Measurements from ENCODE around the gene GPD1.

GPD1 gene

GRCh38 chr12:50102131-50102531 is 1.7 kb upstream of the GPD1 start:
- no peaks in the 10 kb centered on the region for H4K20me1 ChIP-seq (ENCODE audit: insufficient read depth, low read length, poor library complexity, severe bottlenecking)
- no peak overlapping the region for H3K4me3 ChIP-seq (ENCODE audit: low read length, poor library complexity, severe bottlenecking)
- TF ChIP-seq CTCF (conservative IDR thresholded peaks at IDR 0.05; ENCODE audit: low read length) (no peak), EZH2phosphoT487 (IDR thresholded peaks at IDR 0.05; ENCODE audit: borderline replicate concordance) (no peak)
- no peak overlapping the region for H2AFZ ChIP-seq (ENCODE audit: low read length)
- H3K9me3 ChIP-seq (ENCODE audit: insufficient read depth, low read depth, low read length): no peaks in the 10 kb centered on the region
- no peak overlapping the region for H3K4me2 ChIP-seq (ENCODE audit: low read depth, low read length, poor library complexity, severe bottlenecking)
- H3K9me2 ChIP-seq (replicated peaks; ENCODE audit: low read depth, low read length): no peaks in the 10 kb centered on the region
- H3K36me3 ChIP-seq (ENCODE audit: insufficient read depth, low read length): peaks cover 38% of the 10 kb centered on the region; the same call in 1 of the 2 replicates
- no peaks in the 10 kb centered on the region for H3K4me1 ChIP-seq (ENCODE audit: insufficient read depth, low read length, poor library complexity, severe bottlenecking)
- H3K79me2 ChIP-seq (ENCODE audit: insufficient read depth, low read length): no peaks in the 10 kb centered on the region
- H3K9ac ChIP-seq (ENCODE audit: low read depth, low read length, poor library complexity, severe bottlenecking): no peak overlapping the region
- H3F3A ChIP-seq (ENCODE audit: low read depth): no peaks in the 10 kb centered on the region
- H3K27me3 ChIP-seq (ENCODE audit: insufficient read depth, low read length, poor library complexity, severe bottlenecking): no peaks in the 10 kb centered on the region

GRCh38 chr12:50102646-50103309 is 1.0 kb upstream of the GPD1 start:
- Histone ChIP-seq H3K4me3 (ENCODE audit: low read length, poor library complexity, severe bottlenecking) (no peak overlapping the region), H4K20me1 (ENCODE audit: insufficient read depth, low read length, poor library complexity, severe bottlenecking) (no peaks in the 10 kb centered on the region), H3K9me3 (ENCODE audit: insufficient read depth, low read depth, low read length) (no peaks in the 10 kb centered on the region), H3K79me2 (ENCODE audit: insufficient read depth, low read length) (no peaks in the 10 kb centered on the region), H3K27me3 (ENCODE audit: insufficient read depth, low read length, poor library complexity, severe bottlenecking) (no peaks in the 10 kb centered on the region), H3K4me1 (ENCODE audit: insufficient read depth, low read length, poor library complexity, severe bottlenecking) (no peaks in the 10 kb centered on the region), H3F3A (ENCODE audit: low read depth) (no peaks in the 10 kb centered on the region), H2AFZ (ENCODE audit: low read length) (no peak overlapping the region), H3K9ac (ENCODE audit: low read depth, low read length, poor library complexity, severe bottlenecking) (no peak overlapping the region), H3K4me2 (ENCODE audit: low read depth, low read length, poor library complexity, severe bottlenecking) (no peak overlapping the region), H3K9me2 (replicated peaks; ENCODE audit: low read depth, low read length) (no peaks in the 10 kb centered on the region), H3K36me3 (ENCODE audit: insufficient read depth, low read length) (peaks cover 34% of the 10 kb centered on the region; the same call in 1 of the 2 replicates)
- TF ChIP-seq CTCF (conservative IDR thresholded peaks at IDR 0.05; ENCODE audit: low read length): no peak
- no peak for TF ChIP-seq EZH2phosphoT487 (IDR thresholded peaks at IDR 0.05; ENCODE audit: borderline replicate concordance)

GRCh38 chr12:50103351-50103750 is 457 bp upstream of the GPD1 start:
- Histone ChIP-seq H3K4me1 (ENCODE audit: insufficient read depth, low read length, poor library complexity, severe bottlenecking) (no peaks in the 10 kb centered on the region), H4K20me1 (ENCODE audit: insufficient read depth, low read length, poor library complexity, severe bottlenecking) (no peaks in the 10 kb centered on the region), H3K9me3 (ENCODE audit: insufficient read depth, low read depth, low read length) (no peaks in the 10 kb centered on the region), H3F3A (ENCODE audit: low read depth) (no peaks in the 10 kb centered on the region), H3K9ac (ENCODE audit: low read depth, low read length, poor library complexity, severe bottlenecking) (no peak overlapping the region), H3K79me2 (ENCODE audit: insufficient read depth, low read length) (no peaks in the 10 kb centered on the region), H3K4me3 (ENCODE audit: low read length, poor library complexity, severe bottlenecking) (no peak overlapping the region), H3K27me3 (ENCODE audit: insufficient read depth, low read length, poor library complexity, severe bottlenecking) (no peaks in the 10 kb centered on the region), H3K4me2 (ENCODE audit: low read depth, low read length, poor library complexity, severe bottlenecking) (no peak overlapping the region), H3K9me2 (replicated peaks; ENCODE audit: low read depth, low read length) (no peaks in the 10 kb centered on the region), H3K36me3 (ENCODE audit: insufficient read depth, low read length) (peaks cover 28% of the 10 kb centered on the region; the same call in 1 of the 2 replicates), H2AFZ (ENCODE audit: low read length) (no peak overlapping the region)
- no peak for TF ChIP-seq CTCF (conservative IDR thresholded peaks at IDR 0.05; ENCODE audit: low read length)
- no peak for TF ChIP-seq EZH2phosphoT487 (IDR thresholded peaks at IDR 0.05; ENCODE audit: borderline replicate concordance)

Data from Loucy (cell line).